HG03457 (cell line): Measurements from ENCODE around the gene LRP8.

ENCODE experiments used
- ATAC-seq: cut with Tn5 transposase; IDR thresholded peaks from one replicate; pipeline ENCODE4 v1.9.1; 2021; ENCODE audit warnings: moderate number of reproducible peaks; ENCODE audit not compliant: unreplicated experiment

The LRP8 gene

GRCh38 chr1:53328009-53328461, at the start of gene LRP8:
LRP8 (minus strand) TSS chr1:53328070; CDS start chr1:53327912, 158 bp downstream.
- ATAC-seq: no peak

DNA sequence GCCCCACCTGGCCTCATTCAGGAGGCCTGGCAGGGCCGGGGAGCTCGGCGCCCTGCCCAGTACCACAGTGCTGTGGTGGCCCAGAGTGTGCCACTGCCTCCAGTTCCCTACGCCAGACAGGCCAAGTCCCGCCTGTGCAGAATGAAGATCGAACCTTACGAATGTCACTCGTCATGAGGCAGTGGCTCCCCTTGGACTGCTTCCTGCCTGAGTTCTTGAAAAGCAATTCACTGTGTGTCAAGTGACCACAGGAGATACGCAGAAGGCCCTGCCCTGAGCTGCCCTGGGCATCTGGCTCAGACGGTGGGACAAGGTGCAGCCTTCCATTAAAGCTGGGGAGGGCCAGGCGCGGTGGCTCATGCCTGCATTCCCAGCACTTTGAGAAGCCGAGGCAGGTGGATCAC, 49.6 kb upstream of the LRP8 start:
- no peak for ATAC-seq

- ATAC-seq: no peak
Measured at GRCh38 chr1:53376742-53377437, 49.0 kb upstream of the LRP8 start.

GRCh38 chr1:53376041-53376461, 48.2 kb upstream of the LRP8 start:
- no peak for ATAC-seq

DNA sequence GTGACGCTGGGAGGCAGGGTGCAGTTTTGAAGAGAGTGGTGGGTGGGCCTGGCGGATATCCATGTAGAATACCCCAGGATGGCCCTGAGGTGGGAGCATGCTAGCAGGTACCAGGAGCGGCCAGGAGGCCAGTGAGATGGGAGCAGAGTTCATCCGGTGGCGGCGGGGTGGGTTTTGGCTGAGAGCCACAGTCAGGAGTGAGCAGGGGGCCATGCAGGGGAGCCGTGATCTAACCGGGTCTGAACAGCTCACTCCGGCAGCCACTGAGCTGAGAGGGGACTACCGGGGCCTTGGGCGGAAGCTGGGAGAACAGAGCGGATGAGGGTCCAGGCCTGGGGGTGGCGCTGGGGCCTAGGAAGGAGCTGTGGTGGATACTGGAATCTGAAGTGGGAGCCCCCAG, 47.6 kb upstream of the LRP8 start:
- ATAC-seq: no peak

- no peak for ATAC-seq
Measured at GRCh38 chr1:53373246-53373645, 45.4 kb upstream of the LRP8 start.

- no peak for ATAC-seq
Measured at GRCh38 chr1:53372501-53372951, 44.7 kb upstream of the LRP8 start.

GRCh38 chr1:53371851-53372250, 44.0 kb upstream of the LRP8 start:
- no peak for ATAC-seq

- ATAC-seq: no peak
Measured at GRCh38 chr1:53371121-53371666, 43.3 kb upstream of the LRP8 start.

- no peak for ATAC-seq
Measured at GRCh38 chr1:53370369-53370961, 42.6 kb upstream of the LRP8 start.

DNA sequence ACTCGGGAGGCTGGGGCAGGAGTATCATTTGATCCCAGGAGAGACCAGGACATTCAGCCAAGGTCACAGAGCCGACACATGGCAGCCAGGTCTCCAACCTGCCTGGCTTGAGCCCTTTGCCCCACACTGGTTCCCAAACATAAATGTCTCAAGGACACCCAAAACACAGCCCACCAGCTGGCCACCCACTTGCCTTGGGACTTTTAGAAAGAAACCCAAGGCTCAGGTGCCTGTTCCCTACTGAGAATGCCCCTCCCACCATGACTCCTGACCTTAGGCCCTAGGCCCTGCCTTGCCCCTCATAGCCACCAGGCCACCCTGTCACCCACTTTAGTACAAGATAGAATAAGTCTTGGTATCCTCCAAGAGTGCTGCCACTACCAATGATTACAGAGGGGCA, 41.9 kb upstream of the LRP8 start:
- ATAC-seq: no peak

DNA sequence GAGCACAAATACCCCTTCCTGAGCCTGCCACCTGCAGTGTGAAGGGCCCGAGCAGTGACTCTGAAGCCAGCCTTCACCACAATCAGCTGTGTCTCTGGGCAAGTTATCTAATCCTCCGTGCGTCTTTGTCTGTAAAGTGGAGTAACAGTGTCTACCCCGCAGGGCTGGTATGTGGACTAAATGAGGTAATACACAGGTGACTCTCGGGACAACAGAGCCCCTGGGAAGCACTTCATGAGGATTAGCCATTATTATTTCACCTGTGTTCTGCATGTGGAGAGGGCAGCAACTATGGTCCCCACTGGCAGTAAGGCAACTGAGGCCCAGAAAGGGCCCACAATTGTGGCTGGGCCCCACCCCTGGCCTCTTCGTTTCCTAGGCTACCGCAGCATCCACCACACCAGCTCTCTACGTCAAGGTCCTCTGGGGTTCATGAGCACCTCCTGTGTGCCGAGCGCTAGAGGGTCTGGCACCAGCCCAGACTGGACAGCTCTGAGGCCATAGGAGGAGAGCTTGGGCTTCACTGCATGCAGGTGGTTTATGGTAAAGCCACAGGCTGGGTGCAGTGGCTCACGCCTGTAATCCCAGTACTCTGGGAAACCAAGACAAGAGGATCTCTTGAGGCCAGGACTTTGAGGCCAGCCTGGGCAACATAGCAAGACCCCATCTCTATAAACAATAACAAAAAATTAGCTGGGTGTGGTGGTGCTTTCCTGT, 41.3 kb upstream of the LRP8 start:
- no peak for ATAC-seq

GRCh38 chr1:53368314-53369033, 40.6 kb upstream of the LRP8 start:
- no peak for ATAC-seq

GRCh38 chr1:53367503-53368313, 39.8 kb upstream of the LRP8 start:
- ATAC-seq: no peak

DNA sequence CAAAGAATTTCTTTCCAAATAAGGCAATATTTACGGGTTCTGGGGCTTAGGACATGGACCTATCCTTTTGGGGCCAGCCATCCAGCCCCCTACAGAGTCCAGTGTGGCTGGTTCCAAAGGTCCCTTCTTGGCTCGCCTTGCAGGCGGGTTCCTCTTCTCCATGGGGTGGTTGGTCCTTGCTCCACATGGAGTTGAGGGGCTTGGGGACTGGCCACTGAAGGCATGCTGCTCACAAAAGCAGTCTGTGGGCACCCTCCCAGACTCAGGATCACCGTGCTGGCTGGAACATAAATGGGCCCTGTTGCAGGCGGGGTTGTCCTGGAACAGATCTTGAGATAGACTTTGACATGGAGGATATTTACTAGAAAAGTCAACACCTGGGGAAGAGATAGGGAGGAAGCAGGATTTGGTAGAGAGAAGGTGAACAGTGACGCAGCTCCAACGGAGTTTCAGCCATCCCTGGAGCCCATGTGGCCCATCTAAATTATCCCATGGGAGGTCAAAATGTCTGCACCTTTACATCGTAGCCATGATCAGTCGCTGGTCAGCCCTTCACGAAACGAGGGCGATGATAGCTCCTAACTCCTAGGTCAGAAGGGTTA, 39.1 kb upstream of the LRP8 start:
- no peak for ATAC-seq

GRCh38 chr1:53365437-53366063, 37.7 kb upstream of the LRP8 start:
- no peak for ATAC-seq

- no peak for ATAC-seq
Measured at GRCh38 chr1:53362851-53363642, 35.2 kb upstream of the LRP8 start.

DNA sequence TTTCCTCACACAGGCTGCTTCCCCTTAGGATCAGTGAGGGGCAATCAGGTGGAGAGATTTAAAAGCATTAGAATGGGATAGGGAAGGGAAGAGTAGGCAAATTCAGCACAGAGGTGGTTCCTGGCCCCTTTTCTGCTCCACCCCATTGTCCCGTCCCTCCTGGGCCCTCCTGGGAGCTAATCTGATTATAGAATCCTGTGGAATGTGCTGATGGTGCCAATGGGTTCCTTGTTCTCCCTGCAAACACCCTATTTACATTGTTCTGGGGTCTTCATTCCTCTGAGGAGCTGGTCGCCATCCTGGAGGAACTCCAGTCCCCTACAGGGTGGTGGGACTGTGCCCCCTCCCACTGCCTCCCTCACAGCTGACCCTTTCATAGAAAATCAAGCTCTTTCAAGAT, 34.4 kb upstream of the LRP8 start:
- ATAC-seq: no peak
